Measurements from ENCODE around the gene TRIM3. TPM values are rescaled to one million over a fixed set of nuclear protein-coding genes. Genes with fewer than 3 reads are reported as not detected.

The TRIM3 gene
- total RNA-seq, 1 donor from 2014 or later, result 22.0 TPM

DNA sequence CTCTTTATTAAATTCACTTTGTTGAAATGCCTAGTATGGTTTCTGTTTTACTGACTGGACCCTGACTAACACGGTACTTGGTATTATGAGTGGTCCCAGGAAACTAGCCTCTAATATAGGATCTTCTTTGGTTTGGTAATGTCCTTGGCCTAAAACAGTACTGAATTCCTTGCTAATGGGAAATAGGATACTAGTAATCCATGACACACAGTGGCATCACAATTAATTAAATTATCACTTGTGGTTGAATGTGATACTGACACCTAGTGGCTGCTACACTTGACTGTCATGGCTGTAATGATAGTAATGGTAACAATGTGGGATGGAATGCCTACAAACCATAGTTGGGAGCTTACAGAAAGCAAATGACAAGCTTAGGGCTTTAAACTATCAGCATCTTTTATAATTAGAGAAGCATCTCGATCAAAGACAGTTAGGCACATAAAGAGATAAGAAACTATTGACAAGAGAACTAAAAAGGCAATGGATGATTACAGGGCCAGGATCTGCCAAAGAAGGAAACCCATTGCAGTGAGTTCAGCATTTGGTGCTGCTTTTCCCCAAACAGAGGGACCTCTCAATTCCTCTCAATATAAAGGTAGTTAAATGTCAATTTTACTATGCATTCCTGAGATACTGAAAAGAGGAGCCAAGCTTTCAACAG lies 32.0 kb upstream of the TRIM3 start:
- intact Hi-C loops (cut with DNase I), result loop anchor here (10.0 kb wide), 1 partner anchor 131 kb away; no protein-coding TSS in a partner anchor
- ATAC-seq (peak; percentile 78), DNase-seq (no peak)
- no peak overlapping the region for H3K4me3 ChIP-seq
- TF ChIP-seq, protein P1, sequence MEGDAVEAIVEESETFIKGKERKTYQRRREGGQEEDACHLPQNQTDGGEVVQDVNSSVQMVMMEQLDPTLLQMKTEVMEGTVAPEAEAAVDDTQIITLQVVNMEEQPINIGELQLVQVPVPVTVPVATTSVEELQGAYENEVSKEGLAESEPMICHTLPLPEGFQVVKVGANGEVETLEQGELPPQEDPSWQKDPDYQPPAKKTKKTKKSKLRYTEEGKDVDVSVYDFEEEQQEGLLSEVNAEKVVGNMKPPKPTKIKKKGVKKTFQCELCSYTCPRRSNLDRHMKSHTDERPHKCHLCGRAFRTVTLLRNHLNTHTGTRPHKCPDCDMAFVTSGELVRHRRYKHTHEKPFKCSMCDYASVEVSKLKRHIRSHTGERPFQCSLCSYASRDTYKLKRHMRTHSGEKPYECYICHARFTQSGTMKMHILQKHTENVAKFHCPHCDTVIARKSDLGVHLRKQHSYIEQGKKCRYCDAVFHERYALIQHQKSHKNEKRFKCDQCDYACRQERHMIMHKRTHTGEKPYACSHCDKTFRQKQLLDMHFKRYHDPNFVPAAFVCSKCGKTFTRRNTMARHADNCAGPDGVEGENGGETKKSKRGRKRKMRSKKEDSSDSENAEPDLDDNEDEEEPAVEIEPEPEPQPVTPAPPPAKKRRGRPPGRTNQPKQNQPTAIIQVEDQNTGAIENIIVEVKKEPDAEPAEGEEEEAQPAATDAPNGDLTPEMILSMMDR (IDR thresholded peaks at IDR 0.05), result peak; percentile 72
- peaks cover 32% of the 10 kb centered on the region for H3K36me3 ChIP-seq
- H3K9me3 ChIP-seq, result no peaks in the 10 kb centered on the region
- no peaks in the 10 kb centered on the region for H3K27me3 ChIP-seq
- H3K4me1 ChIP-seq, result no peaks in the 10 kb centered on the region
- no peak overlapping the region for H3K27ac ChIP-seq

DNA sequence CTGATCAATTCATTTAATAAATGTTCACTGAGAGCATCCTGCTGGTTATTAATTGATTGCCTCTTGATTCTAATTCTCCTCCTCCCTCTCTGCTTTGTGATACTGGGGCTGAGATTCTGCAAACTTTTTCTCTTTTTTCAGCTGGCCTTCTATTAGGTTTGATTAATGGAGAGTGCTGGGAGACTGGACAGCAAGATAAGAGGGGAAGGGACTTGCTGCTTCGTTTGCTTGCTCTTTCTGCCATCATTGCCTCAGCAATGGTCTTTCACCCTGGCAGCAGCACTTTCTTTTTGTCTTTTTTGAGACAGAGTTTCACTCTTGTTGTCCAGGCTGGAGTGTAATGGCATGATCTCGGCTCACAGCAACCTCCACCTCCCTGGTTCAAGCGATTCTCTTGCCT lies 30.4 kb upstream of the TRIM3 start:
- H3K4me1 ChIP-seq, result no peaks in the 10 kb centered on the region
- DNase-seq (no peak), ATAC-seq (no peak)
- no peaks in the 10 kb centered on the region for H3K9me3 ChIP-seq
- intact Hi-C loops (cut with DNase I), result loop anchor here (10.0 kb wide), 1 partner anchor 129 kb away; no protein-coding TSS in a partner anchor
- TF ChIP-seq, protein P1 (IDR thresholded peaks at IDR 0.05), result no peak
- no peaks in the 10 kb centered on the region for H3K27me3 ChIP-seq
- H3K27ac ChIP-seq, result no peak overlapping the region
- H3K36me3 ChIP-seq, result peaks cover 27% of the 10 kb centered on the region
- H3K4me3 ChIP-seq, result no peak overlapping the region

DNA sequence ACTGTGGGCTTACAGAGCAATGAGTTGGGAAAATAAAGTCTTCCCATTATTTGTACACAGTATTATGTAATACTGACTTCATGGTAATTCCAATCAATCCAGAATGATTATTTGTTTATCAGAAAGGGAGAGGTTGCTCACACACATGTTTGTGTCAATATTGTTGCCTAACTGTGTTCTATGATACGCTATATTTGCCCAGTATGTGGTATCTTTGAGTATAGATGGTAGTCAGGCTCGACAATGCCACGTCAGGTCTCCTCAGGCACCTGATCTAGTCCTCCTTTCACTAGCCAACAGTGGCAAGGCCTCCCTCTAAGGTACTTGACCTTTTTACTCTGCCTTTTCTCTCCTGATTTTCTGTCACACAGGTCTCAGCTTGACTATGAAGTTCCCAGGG lies 28.6 kb upstream of the TRIM3 start:
- Histone ChIP-seq H3K9me3 (no peaks in the 10 kb centered on the region), H3K4me3 (no peak overlapping the region), H3K27me3 (no peaks in the 10 kb centered on the region), H3K36me3 (peaks cover 22% of the 10 kb centered on the region), H3K27ac (no peak overlapping the region), H3K4me1 (no peaks in the 10 kb centered on the region)
- intact Hi-C loops (cut with DNase I), result loop anchor here (10.0 kb wide), 1 partner anchor 128 kb away; no protein-coding TSS in a partner anchor
- TF ChIP-seq, protein P1 (IDR thresholded peaks at IDR 0.05), result no peak
- DNase-seq (no peak), ATAC-seq (no peak)

DNA sequence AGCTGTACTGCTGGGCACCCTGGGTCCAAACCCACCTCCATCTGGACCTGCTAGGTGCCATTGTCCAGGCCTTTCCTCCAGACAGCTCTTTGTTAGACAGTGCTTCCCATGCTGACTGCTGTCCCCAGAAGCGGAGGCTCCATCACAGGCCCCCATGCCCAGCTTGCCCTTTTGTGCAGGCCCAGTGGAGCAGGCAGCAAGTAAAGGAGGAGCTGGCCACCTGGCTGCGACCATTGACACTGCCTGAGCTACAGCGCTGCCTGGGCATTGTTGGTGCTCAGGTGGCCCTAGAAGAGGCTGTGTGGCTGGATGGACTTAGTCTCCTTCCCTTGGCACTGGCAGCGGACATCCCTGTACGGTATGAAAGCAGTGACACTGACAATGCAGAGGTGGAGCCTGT lies 24.8 kb upstream of the TRIM3 start:
- TF ChIP-seq, protein P1 (IDR thresholded peaks at IDR 0.05), result no peak
- no peak for DNase-seq
- no peaks in the 10 kb centered on the region for H3K4me1 ChIP-seq
- peaks cover 23% of the 10 kb centered on the region for H3K36me3 ChIP-seq
- ATAC-seq, result no peak
- no peaks in the 10 kb centered on the region for H3K9me3 ChIP-seq
- H3K4me3 ChIP-seq, result no peak overlapping the region
- H3K27me3 ChIP-seq, result no peaks in the 10 kb centered on the region
- intact Hi-C loops (cut with DNase I), result no loop called here
- H3K27ac ChIP-seq, result no peak overlapping the region

DNA sequence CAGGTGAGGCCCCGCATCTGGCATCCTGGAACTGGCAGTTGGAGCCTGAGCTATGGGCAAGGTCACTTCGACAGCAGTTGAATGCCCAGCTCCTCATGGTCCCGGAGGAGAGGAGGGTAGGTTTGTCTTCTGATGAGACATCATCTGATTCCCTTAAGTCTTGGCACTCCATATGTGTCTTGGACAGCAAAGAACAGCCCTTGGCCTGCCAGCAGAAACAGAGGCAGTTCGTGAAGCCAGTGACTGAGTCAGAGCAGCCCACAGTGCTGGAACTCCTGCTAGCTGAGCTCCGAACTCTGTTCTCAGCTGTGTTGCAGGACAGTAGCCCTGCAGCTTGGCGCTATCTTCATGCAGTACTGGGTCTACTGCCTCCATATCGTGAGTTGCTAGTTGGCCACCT lies 24.4 kb upstream of the TRIM3 start:
- intact Hi-C loops (cut with DNase I), result no loop called here
- no peaks in the 10 kb centered on the region for H3K9me3 ChIP-seq
- H3K4me1 ChIP-seq, result no peaks in the 10 kb centered on the region
- H3K4me3 ChIP-seq, result no peak overlapping the region
- no peaks in the 10 kb centered on the region for H3K27me3 ChIP-seq
- TF ChIP-seq, protein P1 (IDR thresholded peaks at IDR 0.05), result no peak
- no peak overlapping the region for H3K27ac ChIP-seq
- peak; percentile 35 for ATAC-seq
- H3K36me3 ChIP-seq, result peaks cover 23% of the 10 kb centered on the region
- DNase-seq, result no peak
